SK-N-SH treated with all-trans-retinoic acid at 6 μM for 48 hours (cell line): ENCODE results near the gene PTPRG.

Source experiments
- ATAC-seq: fragments of 200-7000 bp; cut with Tn5 transposase; 3 replicates; pipeline ENCODE4 v1.9.1; 2020; ENCODE audit warnings: mild to moderate bottlenecking, moderate library complexity
- BACH2 ChIP-seq: fragments of 250-450 bp; sonication (Bioruptor Pico); IDR thresholded peaks from 2 replicates; pipeline ENCODE4 v1.9.0; 2021; ENCODE audit warnings: mild to moderate bottlenecking, borderline replicate concordance
- CSDC2 ChIP-seq: fragments of 250-450 bp; sonication (Bioruptor Pico); IDR thresholded peaks from 2 replicates; pipeline ENCODE4 v1.5.0; 2020; ENCODE audit warnings: mild to moderate bottlenecking, moderate library complexity
- CSRNP3 ChIP-seq: fragments of 250-450 bp; sonication (Bioruptor Pico); IDR thresholded peaks from 2 replicates; pipeline ENCODE4 v1.5.1; 2021; ENCODE audit warnings: mild to moderate bottlenecking, moderate library complexity
- ESRRG ChIP-seq: fragments of 250-450 bp; sonication (Bioruptor Pico); IDR thresholded peaks from 2 replicates; pipeline ENCODE4 v1.6.1; 2021; ENCODE audit warnings: mild to moderate bottlenecking
- GLIS3 ChIP-seq: fragments of 250-450 bp; sonication (Bioruptor Pico); IDR thresholded peaks from 2 replicates; pipeline ENCODE4 v1.5.0; 2020; ENCODE audit warnings: mild to moderate bottlenecking, moderate library complexity
- ISL1 ChIP-seq: fragments of 250-450 bp; sonication (Bioruptor Pico); IDR thresholded peaks from 2 replicates; pipeline ENCODE4 v2.1.2; 2022; ENCODE audit warnings: mild to moderate bottlenecking, moderate library complexity
- OSR1 ChIP-seq: fragments of 250-450 bp; sonication (Bioruptor Pico); IDR thresholded peaks from 2 replicates; pipeline ENCODE4 v1.8.0; 2022; ENCODE audit warnings: moderate library complexity, mild to moderate bottlenecking, inconsistent platforms
- POU6F1 ChIP-seq: fragments of 250-450 bp; sonication (Bioruptor Pico); IDR thresholded peaks from 2 replicates; pipeline ENCODE4 v1.8.0; 2021; ENCODE audit warnings: low read depth, mild to moderate bottlenecking, moderate library complexity, borderline replicate concordance
- PPARA ChIP-seq: fragments of 250-450 bp; sonication (Bioruptor Pico); IDR thresholded peaks from 2 replicates; pipeline ENCODE4 v1.5.0; 2020; ENCODE audit warnings: mild to moderate bottlenecking, borderline replicate concordance
- RARB ChIP-seq: fragments of 250-450 bp; sonication (Bioruptor Pico); IDR thresholded peaks from 2 replicates; pipeline ENCODE4 v1.8.0; 2021; ENCODE audit warnings: mild to moderate bottlenecking, moderate library complexity
- SNAI2 ChIP-seq: fragments of 250-450 bp; sonication (Bioruptor Pico); IDR thresholded peaks from 2 replicates; pipeline ENCODE4 v1.5.0; 2020; ENCODE audit warnings: mild to moderate bottlenecking, moderate library complexity
- TSHZ2 ChIP-seq: fragments of 250-450 bp; sonication (Bioruptor Pico); IDR thresholded peaks from 2 replicates; pipeline ENCODE4 v1.5.0; 2020; ENCODE audit warnings: mild to moderate bottlenecking, moderate library complexity
- ZC3H10 ChIP-seq: fragments of 250-450 bp; sonication (Bioruptor Pico); IDR thresholded peaks from 2 replicates; pipeline ENCODE4 v1.5.1; 2021; ENCODE audit warnings: mild to moderate bottlenecking, moderate library complexity
- ZFP3 ChIP-seq: fragments of 250-450 bp; sonication (Bioruptor Pico); IDR thresholded peaks from 2 replicates; pipeline ENCODE4 v1.5.0; 2020; ENCODE audit warnings: mild to moderate bottlenecking, moderate library complexity
- ZFP30 ChIP-seq: fragments of 450-650 bp; formaldehyde crosslinking; IDR thresholded peaks from 2 replicates; pipeline ENCODE4 v1.5.0; 2022; ENCODE audit warnings: mild to moderate bottlenecking, moderate library complexity
- ZNF565 ChIP-seq: fragments of 450-650 bp; formaldehyde crosslinking; conservative IDR thresholded peaks from 2 replicates; pipeline ENCODE4 v1.5.0; 2020; ENCODE audit warnings: low read depth, mild to moderate bottlenecking, moderate library complexity
- ZNF70 ChIP-seq: fragments of 450-650 bp; formaldehyde crosslinking; IDR thresholded peaks from 2 replicates; pipeline ENCODE4 v1.5.0; 2020; ENCODE audit warnings: mild to moderate bottlenecking, moderate library complexity
- ZNF8 ChIP-seq: fragments of 450-650 bp; formaldehyde crosslinking; IDR thresholded peaks from 2 replicates; pipeline ENCODE4 v1.5.0; 2020; ENCODE audit warnings: mild to moderate bottlenecking, moderate library complexity
- TF ChIP-seq, protein P1 (sequence below): fragments of 250-450 bp; sonication (Bioruptor Pico); IDR thresholded peaks from 2 replicates; pipeline ENCODE4 v1.8.0; 2020; ENCODE audit warnings: mild to moderate bottlenecking, moderate library complexity, borderline replicate concordance
- TF ChIP-seq, protein P2 (sequence below): fragments of 250-450 bp; sonication (Bioruptor Pico); IDR thresholded peaks from 2 replicates; pipeline ENCODE4 v1.5.1; 2020; ENCODE audit warnings: low read depth, mild to moderate bottlenecking, moderate library complexity

Gene PTPRG

GRCh38 chr3:61684386-61684785 lies 123.0 kb downstream of the PTPRG start:
- TF ChIP-seq BACH2 (CRISPR knock-in tag), result no peak
- TF ChIP-seq TSHZ2, result no peak
- TF ChIP-seq, all 23 proteins: peak for 0
- no peak for ATAC-seq

DNA sequence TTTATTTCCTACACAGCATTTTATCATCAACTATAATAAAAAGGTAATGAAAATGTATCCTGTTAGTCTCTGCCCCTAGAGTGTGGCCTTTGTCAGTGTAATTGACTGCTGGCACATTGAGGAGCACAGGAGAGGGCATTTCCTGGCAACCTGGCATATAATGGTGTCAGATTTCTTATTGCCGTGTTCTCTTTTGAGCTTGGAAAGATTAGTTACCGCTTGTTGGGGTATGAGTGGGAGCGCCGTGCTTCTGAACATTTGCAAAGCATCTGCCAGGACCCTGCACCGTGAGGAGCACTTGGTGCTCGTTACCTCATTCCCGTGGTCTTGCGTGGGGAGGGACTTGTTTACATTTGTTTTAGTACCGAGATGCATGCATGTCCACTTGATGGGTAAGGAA lies 124.4 kb downstream of the PTPRG start:
- peak; percentile 67 for ATAC-seq
- TF ChIP-seq PPARA (CRISPR knock-in tag), result no peak
- TF ChIP-seq ZFP30 (CRISPR knock-in tag), result no peak
- no peak for TF ChIP-seq OSR1
- no peak for TF ChIP-seq ISL1 (CRISPR knock-in tag)
- no peak for TF ChIP-seq ZNF8 (CRISPR knock-in tag)
- no peak for TF ChIP-seq SNAI2 (CRISPR knock-in tag)
- no peak for TF ChIP-seq ZNF70
- TF ChIP-seq, protein P1, sequence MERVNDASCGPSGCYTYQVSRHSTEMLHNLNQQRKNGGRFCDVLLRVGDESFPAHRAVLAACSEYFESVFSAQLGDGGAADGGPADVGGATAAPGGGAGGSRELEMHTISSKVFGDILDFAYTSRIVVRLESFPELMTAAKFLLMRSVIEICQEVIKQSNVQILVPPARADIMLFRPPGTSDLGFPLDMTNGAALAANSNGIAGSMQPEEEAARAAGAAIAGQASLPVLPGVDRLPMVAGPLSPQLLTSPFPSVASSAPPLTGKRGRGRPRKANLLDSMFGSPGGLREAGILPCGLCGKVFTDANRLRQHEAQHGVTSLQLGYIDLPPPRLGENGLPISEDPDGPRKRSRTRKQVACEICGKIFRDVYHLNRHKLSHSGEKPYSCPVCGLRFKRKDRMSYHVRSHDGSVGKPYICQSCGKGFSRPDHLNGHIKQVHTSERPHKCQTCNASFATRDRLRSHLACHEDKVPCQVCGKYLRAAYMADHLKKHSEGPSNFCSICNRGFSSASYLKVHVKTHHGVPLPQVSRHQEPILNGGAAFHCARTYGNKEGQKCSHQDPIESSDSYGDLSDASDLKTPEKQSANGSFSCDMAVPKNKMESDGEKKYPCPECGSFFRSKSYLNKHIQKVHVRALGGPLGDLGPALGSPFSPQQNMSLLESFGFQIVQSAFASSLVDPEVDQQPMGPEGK (CRISPR knock-in tag), result no peak
- TF ChIP-seq ZC3H10 (CRISPR knock-in tag), result no peak
- TF ChIP-seq POU6F1 (CRISPR knock-in tag), result no peak
- TF ChIP-seq, protein P2, sequence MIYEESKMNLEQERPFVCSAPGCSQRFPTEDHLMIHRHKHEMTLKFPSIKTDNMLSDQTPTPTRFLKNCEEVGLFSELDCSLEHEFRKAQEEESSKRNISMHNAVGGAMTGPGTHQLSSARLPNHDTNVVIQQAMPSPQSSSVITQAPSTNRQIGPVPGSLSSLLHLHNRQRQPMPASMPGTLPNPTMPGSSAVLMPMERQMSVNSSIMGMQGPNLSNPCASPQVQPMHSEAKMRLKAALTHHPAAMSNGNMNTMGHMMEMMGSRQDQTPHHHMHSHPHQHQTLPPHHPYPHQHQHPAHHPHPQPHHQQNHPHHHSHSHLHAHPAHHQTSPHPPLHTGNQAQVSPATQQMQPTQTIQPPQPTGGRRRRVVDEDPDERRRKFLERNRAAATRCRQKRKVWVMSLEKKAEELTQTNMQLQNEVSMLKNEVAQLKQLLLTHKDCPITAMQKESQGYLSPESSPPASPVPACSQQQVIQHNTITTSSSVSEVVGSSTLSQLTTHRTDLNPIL, result no peak
- TF ChIP-seq CSDC2 (CRISPR knock-in tag), result no peak
- TF ChIP-seq RARB (CRISPR knock-in tag), result no peak
- TF ChIP-seq ZFP3, result no peak

GRCh38 chr3:61686228-61686648 lies 124.9 kb downstream of the PTPRG start:
- peak; percentile 25; the same call in 1 of the 3 replicates for ATAC-seq
- no peak for TF ChIP-seq ESRRG (CRISPR knock-in tag)
- no peak for TF ChIP-seq OSR1
- no peak for TF ChIP-seq PPARA (CRISPR knock-in tag)
- no peak for TF ChIP-seq ZFP3
- no peak for TF ChIP-seq GLIS3 (CRISPR knock-in tag)
- no peak for TF ChIP-seq POU6F1 (CRISPR knock-in tag)
- TF ChIP-seq ZNF8 (CRISPR knock-in tag), result no peak
- no peak for TF ChIP-seq ZNF565 (CRISPR knock-in tag)
- no peak for TF ChIP-seq SNAI2 (CRISPR knock-in tag)
- TF ChIP-seq, protein P1 (CRISPR knock-in tag), result no peak
- TF ChIP-seq CSDC2 (CRISPR knock-in tag), result no peak
- TF ChIP-seq, protein P2, result no peak
- TF ChIP-seq CSRNP3 (CRISPR knock-in tag), result no peak
- no peak for TF ChIP-seq TSHZ2
- TF ChIP-seq ZFP30 (CRISPR knock-in tag), result no peak
- no peak for TF ChIP-seq ZNF70
- TF ChIP-seq ISL1 (CRISPR knock-in tag), result no peak
